Raji (cell line): ENCODE data around the gene COA6.

ENCODE experiments used
- POLR2A ChIP-seq: IDR thresholded peaks from 2 replicates; pipeline ENCODE4 v1.6.1; 2011; ENCODE audit warnings: low read depth, low read length, control low read depth; ENCODE audit not compliant: insufficient read depth

COA6 gene

GRCh38 chr1:234373064-234373958 lies at the start of gene COA6:
Gene COA6 (plus strand): TSS chr1:234373456. CDS start chr1:234373467, 11 bp downstream.
- peak; percentile 96 for TF ChIP-seq POLR2A

GRCh38 chr1:234324821-234325220 lies 48.4 kb upstream of the COA6 start:
- TF ChIP-seq POLR2A = no peak

- TF ChIP-seq POLR2A = no peak
Observed at GRCh38 chr1:234325878-234326496, 47.3 kb upstream of the COA6 start.

- TF ChIP-seq POLR2A = no peak
Observed at GRCh38 chr1:234326497-234327366, 46.5 kb upstream of the COA6 start.

- no peak for TF ChIP-seq POLR2A
Observed at GRCh38 chr1:234327577-234328164, 45.6 kb upstream of the COA6 start.

- TF ChIP-seq POLR2A = no peak
Observed at GRCh38 chr1:234330843-234331215, 42.4 kb upstream of the COA6 start.

GRCh38 chr1:234331507-234331906 lies 41.7 kb upstream of the COA6 start:
- TF ChIP-seq POLR2A = no peak

GRCh38 chr1:234336359-234336758 lies 36.9 kb upstream of the COA6 start:
- no peak for TF ChIP-seq POLR2A

- TF ChIP-seq POLR2A = no peak
Observed at GRCh38 chr1:234337233-234337632, 36.0 kb upstream of the COA6 start.

GRCh38 chr1:234340528-234340927 lies 32.7 kb upstream of the COA6 start:
- TF ChIP-seq POLR2A = no peak

- no peak for TF ChIP-seq POLR2A
Observed at GRCh38 chr1:234342774-234343173, 30.5 kb upstream of the COA6 start.

GRCh38 chr1:234345237-234345636 lies 28.0 kb upstream of the COA6 start:
- no peak for TF ChIP-seq POLR2A

GRCh38 chr1:234348964-234349363 lies 24.3 kb upstream of the COA6 start:
- no peak for TF ChIP-seq POLR2A

GRCh38 chr1:234355782-234356510 lies 17.3 kb upstream of the COA6 start:
- no peak for TF ChIP-seq POLR2A
